Hepatocyte (in vitro differentiated cells): ENCODE results near the gene EID3. TPM values are rescaled to one million over a fixed set of nuclear protein-coding genes. Genes with fewer than 3 reads are reported as not detected.

ENCODE experiments used
- DNase-seq: peaks from one replicate; pipeline ENCODE4 v3.0.0-alpha.2; 2016; ENCODE audit warnings: low spot score
- H2AFZ ChIP-seq: fragments of 200-600 bp; sonication (generic); 2 replicates; pipeline ENCODE4 v1.6.0; 2016; ENCODE audit warnings: antibody characterized with exemption, mild to moderate bottlenecking
- H3K27ac ChIP-seq: fragments of 200-600 bp; sonication (generic); 2 replicates; pipeline ENCODE4 v1.5.1; 2016; ENCODE audit warnings: mild to moderate bottlenecking
- H3K27me3 ChIP-seq: fragments of 200-600 bp; sonication (generic); 2 replicates; pipeline ENCODE4 v1.6.1; 2016
- H3K36me3 ChIP-seq: fragments of 200-600 bp; sonication (generic); replicated peaks from 2 replicates; pipeline ENCODE4 v1.5.1; 2016; ENCODE audit warnings: low read depth; ENCODE audit not compliant: insufficient read depth
- H3K4me1 ChIP-seq: fragments of 200-600 bp; sonication (generic); 2 replicates; pipeline ENCODE4 v1.5.1; 2016; ENCODE audit warnings: mild to moderate bottlenecking, moderate library complexity; ENCODE audit not compliant: insufficient read depth
- H3K4me2 ChIP-seq: fragments of 200-600 bp; sonication (generic); 2 replicates; pipeline ENCODE4 v1.6.0; 2016
- H3K4me3 ChIP-seq: fragments of 200-600 bp; sonication (generic); 2 replicates; pipeline ENCODE4 v1.5.1; 2016; ENCODE audit warnings: mild to moderate bottlenecking
- H3K79me2 ChIP-seq: fragments of 200-600 bp; sonication (generic); 2 replicates; pipeline ENCODE4 v1.6.0; 2017; ENCODE audit warnings: mild to moderate bottlenecking
- H3K9me2 ChIP-seq: fragments of 200-600 bp; sonication (generic); replicated peaks from 2 replicates; pipeline ENCODE4 v1.6.0; 2017; ENCODE audit warnings: mild to moderate bottlenecking; ENCODE audit not compliant: insufficient read depth
- H3K9me3 ChIP-seq: fragments of 200-600 bp; sonication (generic); 2 replicates; pipeline ENCODE4 v1.5.1; 2016; ENCODE audit warnings: low read depth, mild to moderate bottlenecking
- H4K20me1 ChIP-seq: fragments of 200-600 bp; sonication (generic); 2 replicates; pipeline ENCODE4 v1.6.0; 2016; ENCODE audit warnings: mild to moderate bottlenecking; ENCODE audit not compliant: insufficient read depth, poor library complexity, severe bottlenecking
- CTCF ChIP-seq: fragments of 200-600 bp; sonication (generic); IDR thresholded peaks from 2 replicates; pipeline ENCODE4 v1.5.1; 2016; ENCODE audit warnings: antibody characterized with exemption, mild to moderate bottlenecking; ENCODE audit not compliant: poor library complexity
- EZH2 ChIP-seq: fragments of 200-600 bp; sonication (generic); IDR thresholded peaks from 2 replicates; pipeline ENCODE4 v1.6.1; 2016; ENCODE audit warnings: antibody characterized with exemption, mild to moderate bottlenecking, borderline replicate concordance
- EZH2phosphoT487 ChIP-seq: fragments of 200-600 bp; sonication (generic); IDR thresholded peaks from one replicate; pipeline ENCODE4 v1.6.1; 2018; ENCODE audit warnings: antibody characterized with exemption, mild to moderate bottlenecking, low read depth, moderate library complexity; ENCODE audit not compliant: unreplicated experiment, severe bottlenecking
- WGBS: methylation state at CpG from one replicate; pipeline ENCODE4 v1.1.6; 2016; ENCODE audit warnings: low lambda C conversion rate; ENCODE audit errors: missing lambda C conversion rate; 5-methylcytosine and 5-hydroxymethylcytosine counted together
- polyA plus RNA-seq: library from polyadenylated mRNA; unstranded; fragments of >200 nt; fragmentation: Nextera tagmentation; extraction: Ambion mirVana; gene quantifications from 2 replicates; pipeline ENCODE4 v1.2.1, GENCODE V29; 2016
- total RNA-seq: library from RNA; depleted of rRNA; stranded (reverse); fragments of >200 nt; gene quantifications from 2 replicates; pipeline ENCODE4 v1.2.3, GENCODE V29; 2014

EID3 gene
- total and polyA plus RNA-seq, 2 experiments from 2014 or later, result 1.7 to 10.1 TPM

GRCh38 chr12:104339663-104340062, 36.1 kb downstream of the EID3 start:
- Histone ChIP-seq H3K9me2 (no peaks in the 10 kb centered on the region), H3K4me1 (no peaks in the 10 kb centered on the region), H3K4me3 (no peak overlapping the region), H3K4me2 (no peak overlapping the region), H3K79me2 (no peaks in the 10 kb centered on the region), H4K20me1 (no peaks in the 10 kb centered on the region), H3K36me3 (no peaks in the 10 kb centered on the region), H3K9me3 (no peaks in the 10 kb centered on the region), H2AFZ (no peak overlapping the region), H3K27me3 (no peaks in the 10 kb centered on the region), H3K27ac (no peak overlapping the region)
- no peak for DNase-seq
- 91% methylated on average over 3 of the region's 3 CpGs for WGBS
- TF ChIP-seq EZH2phosphoT487 (no peak), EZH2 (no peak), CTCF (no peak)

- Histone ChIP-seq H2AFZ (no peak overlapping the region), H4K20me1 (no peaks in the 10 kb centered on the region), H3K79me2 (no peaks in the 10 kb centered on the region), H3K27me3 (no peaks in the 10 kb centered on the region), H3K4me1 (no peaks in the 10 kb centered on the region), H3K36me3 (no peaks in the 10 kb centered on the region), H3K9me3 (no peaks in the 10 kb centered on the region), H3K4me2 (no peak overlapping the region), H3K9me2 (no peaks in the 10 kb centered on the region), H3K4me3 (no peak overlapping the region), H3K27ac (no peak overlapping the region)
- DNase-seq, result no peak
- WGBS, result 86% methylated on average over 1 of the region's 1 CpG
- TF ChIP-seq EZH2 (no peak), EZH2phosphoT487 (no peak), CTCF (no peak)
Observed at GRCh38 chr12:104340177-104340576, 36.6 kb downstream of the EID3 start.

GRCh38 chr12:104340925-104341611, 37.5 kb downstream of the EID3 start:
- Histone ChIP-seq H3K9me2 (no peaks in the 10 kb centered on the region), H3K9me3 (no peaks in the 10 kb centered on the region), H2AFZ (no peak overlapping the region), H3K4me3 (no peak overlapping the region), H3K36me3 (no peaks in the 10 kb centered on the region), H3K4me2 (no peak overlapping the region), H3K27me3 (no peaks in the 10 kb centered on the region), H3K27ac (no peak overlapping the region), H4K20me1 (no peaks in the 10 kb centered on the region), H3K79me2 (no peaks in the 10 kb centered on the region), H3K4me1 (no peaks in the 10 kb centered on the region)
- DNase-seq, result no peak
- 89% methylated on average over 6 of the region's 6 CpGs for WGBS
- TF ChIP-seq EZH2phosphoT487 (no peak), CTCF (no peak), EZH2 (no peak)
